ENCODE results near the gene RTL3.
"Not testable (repeated sequence)": the region's sequence is repeated elsewhere in the genome, so short reads cannot be mapped to it uniquely, and the experiment has no call there.

RTL3 gene

DNA sequence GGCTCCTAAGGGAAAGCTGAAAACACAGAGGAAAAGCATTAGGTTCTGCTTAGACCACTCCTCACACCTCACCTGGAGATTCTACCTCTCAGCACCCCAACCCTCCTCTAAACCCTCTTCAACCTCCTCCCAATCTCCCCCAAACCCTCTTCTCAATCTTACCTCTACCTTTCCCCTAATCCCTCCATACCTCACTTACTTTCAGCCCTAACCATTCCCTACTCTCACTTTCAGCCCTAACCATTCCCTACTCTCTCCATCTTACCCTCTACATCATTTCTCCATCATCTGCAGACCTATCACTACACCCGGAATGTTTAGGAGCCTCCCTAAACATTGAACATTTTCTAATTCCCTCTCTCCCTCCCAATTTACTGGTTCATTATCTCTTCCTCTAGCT lies 3.5 kb downstream of the RTL3 start:
- TF ChIP-seq, protein P1, sequence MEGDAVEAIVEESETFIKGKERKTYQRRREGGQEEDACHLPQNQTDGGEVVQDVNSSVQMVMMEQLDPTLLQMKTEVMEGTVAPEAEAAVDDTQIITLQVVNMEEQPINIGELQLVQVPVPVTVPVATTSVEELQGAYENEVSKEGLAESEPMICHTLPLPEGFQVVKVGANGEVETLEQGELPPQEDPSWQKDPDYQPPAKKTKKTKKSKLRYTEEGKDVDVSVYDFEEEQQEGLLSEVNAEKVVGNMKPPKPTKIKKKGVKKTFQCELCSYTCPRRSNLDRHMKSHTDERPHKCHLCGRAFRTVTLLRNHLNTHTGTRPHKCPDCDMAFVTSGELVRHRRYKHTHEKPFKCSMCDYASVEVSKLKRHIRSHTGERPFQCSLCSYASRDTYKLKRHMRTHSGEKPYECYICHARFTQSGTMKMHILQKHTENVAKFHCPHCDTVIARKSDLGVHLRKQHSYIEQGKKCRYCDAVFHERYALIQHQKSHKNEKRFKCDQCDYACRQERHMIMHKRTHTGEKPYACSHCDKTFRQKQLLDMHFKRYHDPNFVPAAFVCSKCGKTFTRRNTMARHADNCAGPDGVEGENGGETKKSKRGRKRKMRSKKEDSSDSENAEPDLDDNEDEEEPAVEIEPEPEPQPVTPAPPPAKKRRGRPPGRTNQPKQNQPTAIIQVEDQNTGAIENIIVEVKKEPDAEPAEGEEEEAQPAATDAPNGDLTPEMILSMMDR (IDR thresholded peaks at IDR 0.05; ENCODE audit: extremely low read depth, insufficient read depth, missing control alignments), result no peak
- in situ Hi-C loops (cut with MboI; ENCODE audit: low pct_unique_long_range_greater_than_20kb, low sequenced_read_pairs, unreplicated experiment), result no loop called here

DNA sequence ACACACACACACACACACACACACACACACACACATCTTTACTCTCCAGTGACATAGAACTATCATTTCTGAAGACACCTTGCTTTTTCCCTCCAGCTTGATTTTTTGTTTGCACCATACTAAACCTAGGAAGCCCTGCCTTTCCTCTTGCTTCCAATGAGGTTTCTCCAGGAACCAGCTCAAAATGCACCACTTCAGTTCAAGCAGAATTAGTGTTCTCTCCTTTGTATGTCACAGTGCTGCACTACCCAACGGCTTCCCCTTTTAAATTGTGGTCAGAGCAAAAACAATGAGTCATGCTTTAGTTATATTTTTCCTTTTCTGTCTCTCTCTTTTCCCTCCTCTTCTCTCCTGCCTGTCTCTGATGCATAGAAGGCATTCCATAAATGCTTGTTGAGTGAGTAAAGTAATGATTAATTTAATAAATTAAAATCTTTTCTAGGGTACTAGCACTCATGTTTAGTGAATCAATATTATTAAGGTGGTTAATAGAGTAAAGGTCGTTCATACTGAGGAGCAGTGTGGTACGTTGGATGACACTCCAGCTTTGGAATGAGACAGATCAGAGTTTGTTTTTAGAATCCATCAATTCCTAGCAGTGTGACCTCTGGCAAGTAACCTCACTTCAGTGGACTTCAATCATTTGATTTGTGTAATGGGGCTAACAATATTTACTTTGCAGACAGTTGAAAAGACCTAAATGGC lies 5.9 kb downstream of the RTL3 start:
- TF ChIP-seq, protein P1 (IDR thresholded peaks at IDR 0.05; ENCODE audit: extremely low read depth, insufficient read depth, missing control alignments), result no peak
- in situ Hi-C loops (cut with MboI; ENCODE audit: low pct_unique_long_range_greater_than_20kb, low sequenced_read_pairs, unreplicated experiment), result no loop called here
- DNase-seq (ENCODE audit: low spot score), result no peak

More for the DNA sequence above, 3.5 kb downstream of the RTL3 start:
- DNase-seq (ENCODE audit: low spot score), result no peak

DNA sequence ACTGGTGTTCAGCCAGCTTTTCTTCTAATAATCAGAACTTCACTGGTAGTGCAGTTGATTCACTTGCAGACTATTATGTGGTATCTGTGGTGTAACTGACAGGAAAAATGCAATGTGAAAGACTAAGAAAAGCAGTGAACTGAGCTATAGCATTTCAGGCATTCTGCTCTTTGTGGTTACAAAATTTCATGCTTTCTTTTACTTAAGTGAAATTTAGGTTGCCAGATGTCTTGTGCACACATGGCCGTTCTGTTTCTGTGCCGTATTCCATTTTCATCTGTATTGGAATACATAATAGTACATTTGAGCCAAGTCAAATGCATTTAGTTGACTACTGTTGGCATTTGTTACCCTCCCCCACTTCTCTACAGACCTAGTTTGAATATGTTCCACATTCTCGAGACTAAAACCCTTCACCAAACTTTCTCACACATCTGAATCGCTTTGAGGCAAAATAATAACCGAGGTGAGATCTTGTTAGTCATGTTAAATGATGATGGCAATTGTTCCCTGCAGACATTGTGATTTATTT lies 8.2 kb downstream of the RTL3 start:
- DNase-seq (ENCODE audit: low spot score), result peak; percentile 18
- TF ChIP-seq, protein P1 (IDR thresholded peaks at IDR 0.05; ENCODE audit: extremely low read depth, insufficient read depth, missing control alignments), result no peak
- in situ Hi-C loops (cut with MboI; ENCODE audit: low pct_unique_long_range_greater_than_20kb, low sequenced_read_pairs, unreplicated experiment), result no loop called here

DNA sequence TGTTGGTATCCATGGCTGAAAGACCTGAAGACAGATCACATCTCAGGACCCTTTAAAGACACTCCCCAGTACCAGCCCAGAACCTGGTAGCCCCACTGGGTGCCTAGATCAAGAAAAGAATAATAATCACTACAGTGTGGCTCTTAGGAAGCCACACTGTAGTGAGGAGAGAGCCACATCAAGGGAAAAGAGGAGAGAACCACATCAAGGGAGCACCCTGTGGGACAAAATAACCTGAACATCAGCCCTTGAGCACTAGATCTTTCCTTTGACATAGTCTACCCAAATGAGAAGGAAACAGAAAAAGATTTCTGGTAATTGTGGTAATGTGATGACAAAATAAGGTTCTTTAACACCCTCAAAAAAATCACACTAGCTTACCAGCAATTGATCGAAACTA lies 15.3 kb downstream of the RTL3 start:
- in situ Hi-C loops (cut with MboI; ENCODE audit: low pct_unique_long_range_greater_than_20kb, low sequenced_read_pairs, unreplicated experiment), result no loop called here
- TF ChIP-seq, protein P1 (IDR thresholded peaks at IDR 0.05; ENCODE audit: extremely low read depth, insufficient read depth, missing control alignments), result no peak
- DNase-seq (ENCODE audit: low spot score), result no peak

DNA sequence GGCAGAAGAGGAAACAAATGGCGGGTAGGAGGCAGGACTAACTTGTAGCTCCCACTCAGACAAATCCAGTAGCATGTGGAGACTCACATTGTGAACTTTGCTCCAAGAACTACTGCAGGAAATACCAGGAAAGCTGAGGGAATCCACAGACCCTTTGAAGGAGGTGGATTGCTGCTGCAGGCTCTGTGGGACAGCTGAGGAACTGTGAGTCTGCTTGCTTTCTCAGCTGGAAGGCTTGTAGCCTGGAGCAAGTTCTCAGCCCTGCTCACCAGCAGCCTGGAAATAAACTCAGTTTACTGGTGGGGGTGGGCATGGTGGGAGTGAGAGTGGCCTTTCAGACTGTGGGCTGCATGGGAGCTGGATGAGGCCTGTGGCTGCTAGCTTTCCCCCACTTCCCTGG lies 16.0 kb downstream of the RTL3 start:
- TF ChIP-seq, protein P1 (IDR thresholded peaks at IDR 0.05; ENCODE audit: extremely low read depth, insufficient read depth, missing control alignments), result no peak
- DNase-seq (ENCODE audit: low spot score), result no peak
- in situ Hi-C loops (cut with MboI; ENCODE audit: low pct_unique_long_range_greater_than_20kb, low sequenced_read_pairs, unreplicated experiment), result no loop called here

DNA sequence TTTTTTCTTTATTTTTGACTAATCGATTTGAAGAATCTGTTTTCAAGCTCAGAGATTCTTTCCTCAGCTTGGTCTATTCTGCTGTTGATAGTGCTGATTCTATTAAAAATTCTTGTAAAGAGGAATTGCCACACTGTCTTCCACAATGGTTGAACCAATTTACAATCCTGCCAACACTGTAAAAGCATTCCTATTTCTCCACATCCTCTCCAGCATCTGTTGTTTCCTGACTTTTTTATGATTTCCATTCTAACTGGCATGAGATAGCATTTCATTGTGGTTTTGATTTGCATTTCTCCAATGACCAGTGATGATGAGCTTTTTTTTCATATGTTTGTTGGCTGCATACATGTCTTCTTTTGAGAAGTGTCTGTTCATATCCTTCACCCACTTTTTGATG lies 23.0 kb downstream of the RTL3 start:
- in situ Hi-C loops (cut with MboI; ENCODE audit: low pct_unique_long_range_greater_than_20kb, low sequenced_read_pairs, unreplicated experiment); DNase-seq (ENCODE audit: low spot score): not testable (repeated sequence)

All from GM13977 (cell line).